Neural progenitor cell (in vitro differentiated cells): ENCODE data around the gene MT1H. TPM values are rescaled to one million over a fixed set of nuclear protein-coding genes. Genes with fewer than 3 reads are reported as not detected.

Experiments used
- DNase-seq: peaks from one replicate; pipeline ENCODE4 v3.0.0-alpha.2; 2016; ENCODE audit warnings: low spot score
- H2AFZ ChIP-seq: fragments of 200-600 bp; sonication (generic); replicated peaks from 2 replicates; pipeline ENCODE4 v1.6.1; 2016; ENCODE audit warnings: antibody characterized with exemption
- H3F3A ChIP-seq: fragments of 200-600 bp; sonication (generic); 2 replicates; pipeline ENCODE4 v1.6.1; 2016; ENCODE audit warnings: antibody characterized with exemption, low read depth
- H3K27ac ChIP-seq: fragments of 200-600 bp; sonication (generic); 2 replicates; pipeline ENCODE4 v1.5.1; 2016; ENCODE audit warnings: mild to moderate bottlenecking
- H3K27me3 ChIP-seq: fragments of 200-600 bp; sonication (generic); 2 replicates; pipeline ENCODE4 v1.6.1; 2016; ENCODE audit warnings: mild to moderate bottlenecking, moderate library complexity
- H3K36me3 ChIP-seq: fragments of 200-600 bp; sonication (generic); 2 replicates; pipeline ENCODE4 v1.5.1; 2016
- H3K4me1 ChIP-seq: fragments of 200-600 bp; sonication (generic); 2 replicates; pipeline ENCODE4 v1.6.1; 2016; ENCODE audit warnings: mixed run types
- H3K4me2 ChIP-seq: fragments of 200-600 bp; sonication (generic); 2 replicates; pipeline ENCODE4 v1.6.1; 2016
- H3K4me3 ChIP-seq: fragments of 200-600 bp; sonication (generic); 2 replicates; pipeline ENCODE4 v1.5.1; 2016
- H3K79me2 ChIP-seq: fragments of 200-600 bp; sonication (generic); 2 replicates; pipeline ENCODE4 v1.6.1; 2016; ENCODE audit warnings: low read depth
- H3K9ac ChIP-seq: fragments of 200-600 bp; sonication (generic); 2 replicates; pipeline ENCODE4 v1.6.1; 2016
- H3K9me3 ChIP-seq: fragments of 200-600 bp; sonication (generic); 2 replicates; pipeline ENCODE4 v1.5.1; 2016; ENCODE audit warnings: low read depth
- H4K20me1 ChIP-seq: fragments of 200-600 bp; sonication (generic); 2 replicates; pipeline ENCODE4 v1.6.1; 2016; ENCODE audit warnings: low read depth
- H3K27ac Mint-ChIP-seq: 3 replicates; pipeline ENCODE4 v1.8.0; 2021; ENCODE audit warnings: mixed read lengths
- H3K27me3 Mint-ChIP-seq: 2 replicates; pipeline ENCODE4 v1.8.0; 2022; ENCODE audit warnings: low read depth, mild to moderate bottlenecking, inconsistent platforms, moderate library complexity, mixed read lengths; ENCODE audit not compliant: insufficient read depth
- H3K36me3 Mint-ChIP-seq: 3 replicates; pipeline ENCODE4 v1.8.0; 2021; ENCODE audit warnings: mixed read lengths
- H3K4me1 Mint-ChIP-seq: 3 replicates; pipeline ENCODE4 v1.8.0; 2021; ENCODE audit warnings: mixed read lengths
- H3K4me3 Mint-ChIP-seq: 3 replicates; pipeline ENCODE4 v1.8.0; 2021; ENCODE audit warnings: mild to moderate bottlenecking, moderate library complexity, mixed read lengths
- H3K9me3 Mint-ChIP-seq: 3 replicates; pipeline ENCODE4 v1.8.0; 2020; ENCODE audit warnings: mixed read lengths
- CTCF ChIP-seq: fragments of 200-600 bp; sonication (generic); IDR thresholded peaks from 2 replicates; pipeline ENCODE4 v1.5.1; 2017; ENCODE audit warnings: antibody characterized with exemption, mild to moderate bottlenecking
- EZH2 ChIP-seq: fragments of 200-600 bp; sonication (generic); IDR thresholded peaks from 2 replicates; pipeline ENCODE4 v1.6.1; 2017; ENCODE audit warnings: antibody characterized with exemption, mild to moderate bottlenecking, moderate library complexity
- EZH2phosphoT487 ChIP-seq: fragments of 200-600 bp; sonication (generic); IDR thresholded peaks from 2 replicates; pipeline ENCODE4 v1.6.1; 2017; ENCODE audit warnings: antibody characterized with exemption
- total RNA-seq: library from RNA; depleted of rRNA; stranded (reverse); fragments of >200 nt; gene quantifications from 2 replicates; pipeline ENCODE4 v1.2.3, GENCODE V29; 2015; ENCODE audit warnings: low replicate concordance

Gene MT1H
- total RNA-seq, 1 donor from 2014 or later, result not detected

- Histone ChIP-seq H3K36me3 (no peaks in the 10 kb centered on the region), H3K79me2 (no peaks in the 10 kb centered on the region), H3K4me3 (peak within 1 kb of the TSS; percentile 46), H3K27me3 (peaks cover 100% of the 10 kb centered on the region), H3K4me1 (peaks cover 7% of the 10 kb centered on the region), H3K9me3 (no peaks in the 10 kb centered on the region), H3K27ac (no peak within 1 kb of the TSS), H3K4me2 (peak within 1 kb of the TSS; percentile 85), H2AFZ (no peak within 1 kb of the TSS), H3F3A (no peaks in the 10 kb centered on the region), H4K20me1 (peaks cover 58% of the 10 kb centered on the region), H3K9ac (no peak within 1 kb of the TSS)
- Mint-ChIP-seq H3K27me3 (peaks cover 94% of the 10 kb centered on the region), H3K36me3 (no peaks in the 10 kb centered on the region), H3K4me1 (peaks cover 12% of the 10 kb centered on the region), H3K9me3 (peaks cover 3% of the 10 kb centered on the region), H3K4me3 (peak within 1 kb of the TSS; percentile 71), H3K27ac (no peak within 1 kb of the TSS)
- TF ChIP-seq EZH2 (peak; percentile 97), EZH2phosphoT487 (peak; percentile 98), CTCF (no peak)
- DNase-seq, result peak; percentile 80
Measured at GRCh38 chr16:56637814-56638750, 31.5 kb upstream of the MT1H start, which contains the start of gene MT1A. Gene MT1A (plus strand): TSS chr16:56638666. CDS start chr16:56638739, 73 bp downstream.

DNA sequence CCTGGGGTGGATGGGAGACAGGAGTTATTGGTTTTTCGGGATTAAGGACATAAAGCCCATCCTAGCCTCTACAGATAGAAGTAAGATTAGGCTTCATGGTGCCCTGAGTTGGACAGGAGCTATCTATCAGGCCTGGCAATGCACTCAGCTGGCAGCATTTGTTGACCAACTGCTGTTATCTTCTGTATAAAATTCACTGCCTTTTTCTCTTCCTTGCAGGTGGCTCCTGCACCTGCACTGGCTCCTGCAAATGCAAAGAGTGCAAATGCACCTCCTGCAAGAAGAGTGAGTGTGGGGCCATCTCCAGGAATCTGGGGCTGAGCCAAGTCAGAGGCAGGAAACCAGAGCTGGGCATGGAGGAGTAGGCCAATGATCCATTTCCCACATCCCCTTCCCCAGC is 30.6 kb upstream of the MT1H start:
- no peak for DNase-seq
- Histone ChIP-seq H4K20me1 (peaks cover 60% of the 10 kb centered on the region), H3K79me2 (no peaks in the 10 kb centered on the region), H3F3A (no peaks in the 10 kb centered on the region), H3K9ac (no peak overlapping the region), H3K4me1 (peaks cover 7% of the 10 kb centered on the region), H3K4me3 (no peak overlapping the region), H3K4me2 (no peak overlapping the region), H2AFZ (no peak overlapping the region), H3K27ac (no peak overlapping the region), H3K36me3 (no peaks in the 10 kb centered on the region), H3K27me3 (peaks cover 100% of the 10 kb centered on the region), H3K9me3 (no peaks in the 10 kb centered on the region)
- H3K27me3 Mint-ChIP-seq, result peaks cover 93% of the 10 kb centered on the region
- H3K4me3 Mint-ChIP-seq, result no peak overlapping the region
- TF ChIP-seq EZH2phosphoT487 (no peak), CTCF (no peak), EZH2 (no peak)
- no peak overlapping the region for H3K27ac Mint-ChIP-seq
- peaks cover 16% of the 10 kb centered on the region for H3K4me1 Mint-ChIP-seq
- H3K36me3 Mint-ChIP-seq, result no peaks in the 10 kb centered on the region
- H3K9me3 Mint-ChIP-seq, result peaks cover 3% of the 10 kb centered on the region

- Histone ChIP-seq H3K4me2 (no peak overlapping the region), H4K20me1 (peaks cover 56% of the 10 kb centered on the region), H3K36me3 (no peaks in the 10 kb centered on the region), H3K9me3 (no peaks in the 10 kb centered on the region), H3K9ac (no peak overlapping the region), H3K4me3 (no peak overlapping the region), H3K4me1 (peaks cover 4% of the 10 kb centered on the region), H3K79me2 (no peaks in the 10 kb centered on the region), H3K27ac (no peak overlapping the region), H3F3A (no peaks in the 10 kb centered on the region), H2AFZ (no peak overlapping the region), H3K27me3 (peaks cover 100% of the 10 kb centered on the region)
- Mint-ChIP-seq H3K36me3 (no peaks in the 10 kb centered on the region), H3K27me3 (peaks cover 93% of the 10 kb centered on the region), H3K27ac (no peak overlapping the region), H3K4me3 (no peak overlapping the region), H3K4me1 (peaks cover 12% of the 10 kb centered on the region), H3K9me3 (no peaks in the 10 kb centered on the region)
- TF ChIP-seq CTCF (no peak), EZH2 (no peak), EZH2phosphoT487 (no peak)
- DNase-seq, result no peak
Measured at GRCh38 chr16:56640076-56640475, 29.5 kb upstream of the MT1H start.
